HG03139 (cell line): Measurements from ENCODE around the gene SENP1.

ENCODE experiments used
- ATAC-seq: cut with Tn5 transposase; IDR thresholded peaks from one replicate; pipeline ENCODE4 v1.9.1; 2021; ENCODE audit not compliant: unreplicated experiment

SENP1 gene

DNA sequence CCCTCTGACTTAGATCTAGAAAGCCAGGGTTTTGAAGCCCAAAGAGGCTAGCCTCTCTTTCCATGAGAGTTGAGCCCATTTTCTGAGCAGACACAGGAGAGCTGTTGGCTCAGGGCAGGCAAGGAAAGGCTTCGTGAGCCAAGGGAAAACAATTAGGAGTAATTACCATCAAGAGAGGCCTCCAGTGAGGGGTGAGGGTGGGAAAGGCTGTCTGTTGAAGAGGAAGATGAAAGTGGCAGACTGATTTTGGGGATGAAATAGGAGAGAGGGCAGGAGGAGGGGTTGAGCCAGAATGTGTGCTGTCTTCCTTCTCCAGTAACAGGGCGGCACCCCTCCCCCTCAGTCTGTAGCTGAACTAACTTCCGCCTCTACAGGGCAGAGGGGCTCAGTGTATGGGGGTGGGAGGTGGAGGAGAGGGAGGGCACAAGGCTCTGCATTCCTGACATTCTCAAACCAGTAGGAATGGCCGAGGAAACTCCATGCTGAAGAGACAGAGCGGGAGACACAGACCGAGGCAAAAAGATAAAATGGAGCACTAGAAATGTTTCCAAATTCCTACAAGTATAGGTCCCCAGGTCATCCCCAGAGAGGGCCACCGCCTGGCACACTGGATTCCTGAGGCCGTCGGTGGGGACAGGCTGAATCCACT is 68.5 kb downstream of the SENP1 start:
- ATAC-seq: no peak

GRCh38 chr12:48036818-48037217 is 69.1 kb downstream of the SENP1 start:
- ATAC-seq: no peak

DNA sequence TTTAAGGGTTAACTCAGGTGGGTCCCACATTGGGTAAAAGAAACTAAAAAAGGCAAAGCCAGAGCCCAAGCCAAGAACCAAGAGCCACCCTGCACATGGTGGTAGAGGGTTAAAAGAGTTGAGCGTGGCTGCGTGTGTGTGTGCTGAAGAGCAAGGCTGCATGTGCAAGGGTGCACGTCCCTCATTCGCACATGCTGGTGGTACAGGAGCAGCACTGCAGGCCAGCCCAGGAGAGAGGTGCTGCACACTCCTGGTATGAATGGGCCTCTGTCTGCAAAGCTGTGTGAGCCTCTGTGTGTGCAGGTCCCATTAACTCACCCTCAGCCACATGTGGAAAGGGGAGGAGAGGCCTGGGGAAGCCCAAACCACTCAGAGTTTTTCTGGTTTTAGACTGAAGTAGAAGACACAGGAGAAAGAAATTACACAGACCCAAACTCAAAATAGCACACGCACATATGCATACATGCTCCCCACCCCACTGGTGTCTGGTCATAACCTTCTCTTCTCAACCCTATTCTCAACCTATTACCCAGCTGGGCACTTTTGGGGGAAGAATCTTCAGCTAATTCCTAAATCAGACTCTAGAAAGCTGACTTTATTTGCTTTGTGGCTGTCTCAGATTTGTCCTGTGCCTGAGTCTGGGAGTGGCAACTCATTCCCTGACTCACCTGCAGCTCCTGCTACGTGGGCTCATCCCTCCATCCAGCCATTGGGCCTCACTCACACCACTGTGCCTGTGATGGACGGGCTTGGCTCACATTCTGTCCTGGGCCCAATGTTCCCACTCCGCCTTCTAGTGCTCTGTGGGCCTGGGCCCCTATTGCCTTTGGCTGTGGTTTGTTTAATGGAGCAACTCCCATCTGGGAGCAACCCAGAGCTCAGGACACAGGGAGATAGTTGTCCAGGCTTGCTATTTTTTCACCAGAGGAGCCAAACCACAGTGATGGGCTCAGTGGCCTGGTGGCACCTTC is 70.8 kb downstream of the SENP1 start:
- no peak for ATAC-seq

- no peak for ATAC-seq
Measured at GRCh38 chr12:48033451-48033850, 72.4 kb downstream of the SENP1 start.

DNA sequence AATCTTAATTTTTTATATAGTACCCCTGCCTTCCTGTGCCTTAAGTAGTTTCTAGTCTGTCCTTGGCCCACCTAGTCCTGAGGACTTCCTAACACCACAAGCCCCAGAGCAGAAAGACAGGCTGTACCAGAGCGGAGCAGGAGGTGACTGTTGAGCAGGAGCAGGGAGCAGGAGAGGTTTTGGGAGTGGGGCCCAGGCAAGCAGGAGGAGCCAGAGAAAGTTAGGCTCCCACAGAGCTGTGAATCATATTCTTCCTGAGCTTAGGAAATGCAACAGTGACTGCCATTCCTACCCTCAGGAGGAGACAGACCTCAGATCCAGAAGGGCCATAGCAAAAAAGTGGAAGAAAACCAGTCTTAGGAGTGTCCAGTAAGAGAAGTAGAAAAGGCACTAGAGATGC is 73.3 kb downstream of the SENP1 start:
- no peak for ATAC-seq

- no peak for ATAC-seq
Measured at GRCh38 chr12:48031135-48031960, 74.5 kb downstream of the SENP1 start.

GRCh38 chr12:48030173-48030650 is 75.7 kb downstream of the SENP1 start:
- ATAC-seq: no peak

GRCh38 chr12:48029491-48030172 is 76.2 kb downstream of the SENP1 start:
- no peak for ATAC-seq

GRCh38 chr12:48028541-48029431 is 77.1 kb downstream of the SENP1 start:
- ATAC-seq: no peak

- no peak for ATAC-seq
Measured at GRCh38 chr12:48027183-48028002, 78.5 kb downstream of the SENP1 start.

DNA sequence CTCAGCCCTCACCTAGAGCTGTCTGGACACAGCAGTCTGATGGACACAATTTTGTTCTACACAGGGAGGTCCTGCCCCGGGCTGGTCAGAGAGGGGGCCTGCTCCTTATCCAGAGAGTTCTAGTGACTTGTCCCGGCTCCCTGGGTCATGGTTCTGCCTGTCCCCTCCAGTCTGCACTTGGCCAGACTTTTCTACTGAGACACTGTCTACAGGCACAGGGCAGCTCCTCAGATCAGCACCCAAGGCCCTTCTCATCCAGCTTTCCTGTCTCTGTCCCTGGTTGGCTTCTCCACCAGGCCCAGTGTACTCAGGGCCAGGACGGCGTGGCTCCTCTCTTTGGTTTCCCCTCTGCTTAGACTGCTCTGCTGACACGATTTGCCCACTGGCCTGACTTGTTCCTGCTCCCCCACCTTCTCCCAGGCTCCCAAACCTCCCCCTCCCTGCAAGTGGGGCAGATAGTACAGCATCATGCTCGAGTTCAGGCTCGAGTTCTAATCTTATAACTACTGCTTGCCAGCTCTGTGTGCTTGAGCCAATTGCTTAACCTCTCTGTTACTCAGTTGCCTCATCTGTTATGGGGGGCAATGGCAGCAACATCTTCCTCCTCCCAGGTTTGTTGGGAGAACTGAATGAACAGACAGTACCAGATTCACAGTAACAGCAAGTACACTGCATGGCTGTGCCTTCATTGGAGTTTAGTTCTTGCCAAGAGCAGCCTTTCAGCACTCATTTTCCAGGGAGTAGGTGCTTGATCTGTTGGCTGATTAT is 79.6 kb downstream of the SENP1 start:
- no peak for ATAC-seq

DNA sequence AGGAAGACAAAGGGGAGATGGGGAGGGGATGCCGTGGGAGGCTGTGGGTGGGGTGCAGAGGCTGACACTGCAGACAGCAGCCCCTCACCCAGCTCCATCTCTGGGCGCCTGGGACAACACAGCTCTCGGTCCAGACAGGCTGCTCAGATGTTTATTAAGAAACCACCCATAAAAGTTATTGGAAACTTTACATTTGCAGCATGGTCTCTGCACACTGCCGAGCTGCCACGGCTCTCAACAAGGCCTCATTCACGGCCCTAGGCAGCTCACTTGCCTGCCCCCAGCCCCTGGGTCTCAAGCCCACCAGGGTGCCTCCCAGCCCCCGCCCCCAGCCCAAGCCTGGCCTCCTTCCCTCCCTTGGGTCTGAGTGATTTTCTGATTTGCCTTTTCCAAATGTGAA is 80.6 kb downstream of the SENP1 start:
- no peak for ATAC-seq

DNA sequence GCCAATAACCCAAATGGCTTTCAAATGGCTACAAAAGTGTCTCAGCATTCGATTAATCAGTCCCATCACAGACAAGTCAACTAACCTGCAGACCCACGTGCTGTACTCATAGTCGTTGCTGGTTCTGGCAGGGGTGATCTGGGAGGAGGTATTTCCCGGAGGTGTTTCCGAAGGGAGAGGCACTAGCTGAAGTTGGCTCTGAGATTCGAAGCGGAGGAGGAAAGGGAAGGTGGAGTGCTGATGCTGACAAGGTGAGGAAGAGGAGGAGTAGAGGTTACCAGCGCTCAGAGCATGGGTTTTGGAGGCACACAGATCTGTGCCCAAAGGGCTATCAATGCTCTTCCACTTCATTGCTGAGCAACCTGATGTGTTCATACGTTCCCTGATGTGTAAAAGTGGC is 81.1 kb downstream of the SENP1 start:
- no peak for ATAC-seq

GRCh38 chr12:48023386-48023785 is 82.5 kb downstream of the SENP1 start:
- ATAC-seq: no peak

DNA sequence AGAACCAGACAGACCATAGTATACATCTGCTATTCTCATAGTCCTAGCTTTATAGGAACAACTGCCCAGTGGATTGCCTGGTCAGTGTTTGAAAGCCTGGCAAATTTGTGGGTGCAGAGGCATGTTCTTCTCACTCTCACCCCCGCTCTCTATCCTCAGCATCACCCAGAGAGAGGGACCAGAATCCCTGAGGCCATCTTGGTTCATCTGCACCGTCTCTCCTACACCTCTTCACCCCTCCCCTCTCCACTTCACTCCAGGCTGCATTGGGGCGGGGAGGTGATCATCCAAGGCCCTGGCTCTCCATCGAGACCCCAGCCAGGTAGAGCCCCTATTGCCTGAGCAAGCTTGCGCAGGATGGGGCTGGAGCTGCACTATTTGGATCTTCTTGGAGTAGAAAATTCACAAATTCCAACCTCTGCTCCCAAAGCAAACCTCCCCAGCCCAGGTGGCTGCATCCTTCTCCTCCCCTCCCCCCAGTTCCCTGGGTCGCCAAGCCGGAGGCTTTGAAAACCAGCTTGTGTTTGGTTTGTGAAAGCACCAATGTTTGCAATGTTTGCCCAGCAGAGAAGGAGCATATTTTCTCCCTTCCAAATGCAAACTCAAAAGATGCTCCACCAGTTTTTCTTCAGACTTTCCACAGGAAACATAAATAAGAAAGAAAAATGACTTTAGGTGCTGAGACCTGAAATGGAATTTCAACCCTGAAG is 83.0 kb downstream of the SENP1 start:
- ATAC-seq: no peak

DNA sequence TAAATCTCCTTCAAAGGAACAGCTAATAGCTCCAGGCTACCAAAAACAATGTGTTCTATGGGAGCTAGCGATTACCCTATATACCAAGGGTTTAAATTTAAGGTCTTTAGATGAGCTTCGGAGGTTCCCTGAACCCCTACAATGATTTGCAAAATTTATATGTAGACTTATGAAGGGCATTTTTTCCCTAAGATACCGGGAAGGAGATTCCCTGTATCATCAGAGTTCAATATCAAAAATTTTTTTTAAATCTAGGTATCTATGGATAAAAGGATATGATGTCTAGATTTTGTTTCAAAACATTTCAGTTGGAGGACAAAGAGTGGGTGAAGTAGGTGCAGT is 83.7 kb downstream of the SENP1 start:
- ATAC-seq: no peak

- no peak for ATAC-seq
Measured at GRCh38 chr12:48021485-48022179, 84.2 kb downstream of the SENP1 start.
